GM12878 (cell line): ENCODE measurements around the gene GFI1. TPM values are rescaled to one million over a fixed set of nuclear protein-coding genes. Genes with fewer than 3 reads are reported as not detected.
"Not testable (repeated sequence)": the region's sequence is repeated elsewhere in the genome, so short reads cannot be mapped to it uniquely, and the experiment has no call there.

ENCODE experiments used
- ATAC-seq: fragments of 200-7000 bp; cut with Tn5 transposase; 3 replicates; pipeline ENCODE4 v1.9.1; 2020; ENCODE audit warnings: mild to moderate bottlenecking, moderate library complexity
- BruUV-seq: library from RNA; stranded (reverse); fragments of 400-500 nt; replicated peaks from 2 replicates; lab custom pipeline; 2021; lab: Mats Ljungman, UMichigan
- CTCF ChIA-PET: fragments of 300-600 bp; sonication (Branson Sonifier 250); formaldehyde crosslinking; extraction: SDS; loops from one replicate; lab custom pipeline; 2021; ENCODE audit warnings: inconsistent platforms; lab: Yijun Ruan, JAX
- POLR2A ChIA-PET: fragments of 350-600 bp; formaldehyde crosslinking; extraction: SDS; loops from one replicate; lab custom pipeline; 2021; ENCODE audit warnings: inconsistent platforms; lab: Charles Lee
- RAD21 ChIA-PET: fragments of 300-600 bp; sonication (Branson Sonifier 250); formaldehyde crosslinking; loops from one replicate; lab custom pipeline; 2023; ENCODE audit warnings: antibody characterized with exemption; ENCODE audit not compliant: unreplicated experiment; lab: Charles Lee
- SMC1A ChIA-PET: fragments of 300-600 bp; sonication (Branson Sonifier 250); formaldehyde crosslinking; loops from one replicate; lab custom pipeline; 2023; ENCODE audit not compliant: unreplicated experiment, uncharacterized antibody; lab: Charles Lee
- DNase-seq: peaks from one replicate; pipeline ENCODE4 v3.0.0-alpha.2; 2011; ENCODE audit warnings: low read depth, low spot score
- FAIRE-seq: peaks from 3 replicates; lab custom pipeline; 2011; peaks lifted over from hg19 to GRCh38; lab: Jason Lieb, UNC
- H2AFZ ChIP-seq: 2 replicates; pipeline ENCODE4 v1.6.0; 2011; ENCODE audit warnings: low read depth, low read length, control low read depth; ENCODE audit not compliant: control insufficient read depth
- H3K27ac ChIP-seq: 2 replicates; pipeline ENCODE4 v1.5.1; 2011; ENCODE audit warnings: control low read depth; ENCODE audit not compliant: control insufficient read depth, insufficient read depth
- H3K27me3 ChIP-seq, 2 experiments: replicated peaks in 1 of 2; 2 replicates each; pipeline versions ENCODE4 v1.6.0 to v1.6.1; 2011; ENCODE audit warnings: low read length in 1 of 2; ENCODE audit not compliant: control insufficient read depth in 2 of 2, insufficient read depth in 2 of 2
- H3K36me3 ChIP-seq, 2 experiments: 2 replicates each; pipeline ENCODE4 v1.5.1; 2011; ENCODE audit warnings: low read length in 1 of 2; ENCODE audit not compliant: control insufficient read depth in 2 of 2, insufficient read depth in 2 of 2
- H3K4me1 ChIP-seq: 2 replicates; pipeline ENCODE4 v1.6.1; 2011; ENCODE audit warnings: mild to moderate bottlenecking, low read length, moderate library complexity, mixed read lengths; ENCODE audit not compliant: control insufficient read depth, insufficient read depth
- H3K4me2 ChIP-seq: 2 replicates; pipeline ENCODE4 v1.6.0; 2011; ENCODE audit warnings: control low read depth; ENCODE audit not compliant: control insufficient read depth, insufficient read depth
- H3K4me3 ChIP-seq: fragments of 200-600 bp; sonication (generic); 2 replicates; pipeline ENCODE4 v1.5.1; 2016
- H3K79me2 ChIP-seq: 2 replicates; pipeline ENCODE4 v1.6.0; 2011; ENCODE audit warnings: low read length; ENCODE audit not compliant: control insufficient read depth, insufficient read depth
- H3K9ac ChIP-seq: 2 replicates; pipeline ENCODE4 v1.8.0; 2011; ENCODE audit warnings: low read length, control low read depth, mixed read lengths; ENCODE audit not compliant: control insufficient read depth, insufficient read depth
- H3K9me3 ChIP-seq: replicated peaks from 3 replicates; pipeline ENCODE4 v1.5.1; 2011; ENCODE audit warnings: mild to moderate bottlenecking, low read length; ENCODE audit not compliant: control insufficient read depth, insufficient read depth
- H4K20me1 ChIP-seq: 2 replicates; pipeline ENCODE4 v1.6.0; 2011; ENCODE audit not compliant: control insufficient read depth, insufficient read depth
- CHD4 ChIP-seq: fragments of 200-600 bp; sonication (generic); IDR thresholded peaks from 2 replicates; pipeline ENCODE4 v1.6.1; 2016; ENCODE audit warnings: mild to moderate bottlenecking
- ETV6 ChIP-seq, 2 experiments: fragments of 450-650 bp in 1 of 2; IDR thresholded peaks in 1 of 2; conservative IDR thresholded peaks in 1 of 2; 2 replicates each; pipeline ENCODE4 v1.6.1; 2014; ENCODE audit warnings: antibody characterized with exemption in 1 of 2, borderline replicate concordance in 1 of 2, low read depth in 1 of 2, mild to moderate bottlenecking in 1 of 2, moderate library complexity in 1 of 2
- HDAC2 ChIP-seq: fragments of 200-600 bp; sonication (generic); IDR thresholded peaks from 2 replicates; pipeline ENCODE4 v1.6.1; 2017
- MEF2B ChIP-seq: fragments of 450-650 bp; IDR thresholded peaks from 2 replicates; pipeline ENCODE4 v1.6.1; 2018; ENCODE audit warnings: mild to moderate bottlenecking, moderate library complexity; ENCODE audit not compliant: partially characterized antibody, poor library complexity, severe bottlenecking
- MTA2 ChIP-seq: fragments of 450-650 bp; IDR thresholded peaks from 2 replicates; pipeline ENCODE4 v1.6.1; 2016; ENCODE audit warnings: low read depth, mild to moderate bottlenecking, moderate library complexity
- NFXL1 ChIP-seq: fragments of 450-650 bp; IDR thresholded peaks from 2 replicates; pipeline ENCODE4 v1.6.1; 2017; ENCODE audit warnings: antibody characterized with exemption, mild to moderate bottlenecking, borderline replicate concordance
- NR2F1 ChIP-seq: fragments of 450-650 bp; conservative IDR thresholded peaks from 2 replicates; pipeline ENCODE4 v1.6.1; 2017; ENCODE audit warnings: mild to moderate bottlenecking
- POLR2AphosphoS2 ChIP-seq: IDR thresholded peaks from 2 replicates; pipeline ENCODE4 v1.6.1; 2011; ENCODE audit warnings: low read depth, mild to moderate bottlenecking, low read length, improper control_type of control experiment, moderate library complexity
- TBL1XR1 ChIP-seq: IDR thresholded peaks from 2 replicates; pipeline ENCODE4 v1.6.1; 2012; ENCODE audit warnings: low read depth, low read length, improper control_type of control experiment
- WGBS: methylation state at CpG from one replicate; pipeline ENCODE4 v1.1.6; 2016; ENCODE audit warnings: low lambda C conversion rate; ENCODE audit not compliant: insufficient replicate concordance, insufficient coverage; ENCODE audit errors: missing lambda C conversion rate; 5-methylcytosine and 5-hydroxymethylcytosine counted together
- in situ Hi-C: fragments of 300-500 bp; cut with MboI; formaldehyde crosslinking; loops from 9 replicates; pipeline ENCODE4 v1.14.3; 2018; ENCODE audit warnings: mixed read lengths
- intact Hi-C: fragments of 100-400 bp; cut with micrococcal nuclease; formaldehyde crosslinking; loops from one replicate; pipeline ENCODE4 v1.14.2; 2022; ENCODE audit not compliant: unreplicated experiment
- polyA plus RNA-seq, 11 experiments: library from polyadenylated mRNA; depleted of rRNA in 4 of 11; unstranded in 6 of 11; stranded (reverse) in 5 of 11; fragments of >200 nt; fragmentation: Nextera tagmentation in 4 of 11; fragmentation: Illumina TruSeq in 1 of 11; extraction: Ambion mirVana in 4 of 11; extraction: Trizol in 1 of 11; gene quantifications; 1 replicate in 1 of 11; 2 replicates in 10 of 11; pipeline versions ENCODE4 v1.2.1 to v1.2.3, GENCODE V29; 2011 to 2016; ENCODE audit warnings: inconsistent platforms in 2 of 11, missing spikeins in 2 of 11, low read depth in 1 of 11
- total RNA-seq, 4 experiments: library from RNA; depleted of rRNA in 3 of 4; stranded (reverse); fragments of >200 nt in 3 of 4; fragmentation: Illumina TruSeq in 1 of 4; extraction: Trizol in 1 of 4; gene quantifications; 2 replicates each; pipeline versions ENCODE4 v1.2.1 to v1.2.3, GENCODE V29; 2013 to 2021
- TF ChIP-seq, protein P1 (sequence below): IDR thresholded peaks from 2 replicates; pipeline ENCODE4 v1.6.1; 2011; ENCODE audit warnings: borderline replicate concordance, low read depth, mild to moderate bottlenecking, moderate library complexity, mixed read lengths, low read length; ENCODE audit not compliant: insufficient read depth; ENCODE audit errors: extremely low read length

The GFI1 gene
- total and polyA plus RNA-seq, 10 of the 15 experiments (the other 5 are each of a cell fraction or from before 2014, with no cell fraction given) = 1.8 to 18.3 (median 7.4) TPM

DNA sequence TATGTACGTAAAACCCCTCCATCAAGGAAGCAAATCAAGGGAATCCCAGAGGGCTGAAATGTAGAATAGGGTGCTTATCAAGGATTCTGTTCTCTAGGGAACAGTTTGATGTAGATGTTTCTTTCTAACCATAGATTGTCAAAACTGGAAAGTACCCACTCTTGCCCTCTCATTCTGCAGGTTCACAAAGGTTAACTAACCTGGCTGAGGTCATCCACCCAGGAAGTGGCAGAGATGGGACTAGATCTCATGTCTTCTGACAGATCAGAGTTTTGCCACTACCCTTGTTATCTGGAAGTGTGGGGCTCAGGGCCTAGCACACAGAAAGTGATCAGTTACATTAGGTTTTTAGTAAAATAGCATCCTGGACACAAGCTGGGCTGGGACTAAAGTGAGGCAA is 47.4 kb downstream of the GFI1 start:
- ChIA-PET RAD21 (interaction anchor here (1.0 to 1.5 kb wide), 2 partner anchors 13 to 40 kb away, joined by 3 read pairs; no protein-coding TSS in a partner anchor), CTCF (interaction anchor here (0.7 to 0.8 kb wide), 2 partner anchors 74 to 158 kb away, joined by 3 read pairs; no protein-coding TSS in a partner anchor), POLR2A (no interaction called here), SMC1A (interaction anchor here (1.6 to 1.7 kb wide), 2 partner anchors 8 to 22 kb away, joined by 3 to 4 read pairs; no protein-coding TSS in a partner anchor)
- H3K9me3 ChIP-seq = no peaks in the 10 kb centered on the region
- no peaks in the 10 kb centered on the region for H4K20me1 ChIP-seq
- no peak overlapping the region for H3K4me2 ChIP-seq
- 0% methylated on average over 1 of the region's 1 CpG for WGBS
- H2AFZ ChIP-seq = no peak overlapping the region; the same call in 1 of the 2 replicates
- intact Hi-C loops = no loop called here
- TF ChIP-seq MTA2 (peak; percentile 24; the same call in 1 of the 2 replicates), NFXL1 (no peak), TBL1XR1 (no peak), NR2F1 (peak; percentile 73), HDAC2 (no peak), ETV6 (conservative IDR thresholded peaks at IDR 0.05 in 1 of 2, IDR thresholded peaks at IDR 0.05 in 1 of 2; ENCODE audit: borderline replicate concordance in 1 of 2, low read depth in 1 of 2) (no peak), POLR2AphosphoS2 (no peak), MEF2B (no peak), CHD4 (no peak)
- TF ChIP-seq, protein P1, sequence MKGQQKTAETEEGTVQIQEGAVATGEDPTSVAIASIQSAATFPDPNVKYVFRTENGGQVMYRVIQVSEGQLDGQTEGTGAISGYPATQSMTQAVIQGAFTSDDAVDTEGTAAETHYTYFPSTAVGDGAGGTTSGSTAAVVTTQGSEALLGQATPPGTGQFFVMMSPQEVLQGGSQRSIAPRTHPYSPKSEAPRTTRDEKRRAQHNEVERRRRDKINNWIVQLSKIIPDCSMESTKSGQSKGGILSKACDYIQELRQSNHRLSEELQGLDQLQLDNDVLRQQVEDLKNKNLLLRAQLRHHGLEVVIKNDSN = no peak
- in situ Hi-C loops = no loop called here
- no peaks in the 10 kb centered on the region for H3K4me1 ChIP-seq
- ATAC-seq (peak; percentile 73), FAIRE-seq (no peak), DNase-seq (peak; percentile 13)
- H3K27ac ChIP-seq = no peak overlapping the region
- no peak overlapping the region for H3K4me3 ChIP-seq
- H3K79me2 ChIP-seq = no peaks in the 10 kb centered on the region
- no peaks in the 10 kb centered on the region for H3K36me3 ChIP-seq
- H3K27me3 ChIP-seq = no peaks in the 10 kb centered on the region
- BruUV-seq = no TSS peak
- no peak overlapping the region for H3K9ac ChIP-seq

DNA sequence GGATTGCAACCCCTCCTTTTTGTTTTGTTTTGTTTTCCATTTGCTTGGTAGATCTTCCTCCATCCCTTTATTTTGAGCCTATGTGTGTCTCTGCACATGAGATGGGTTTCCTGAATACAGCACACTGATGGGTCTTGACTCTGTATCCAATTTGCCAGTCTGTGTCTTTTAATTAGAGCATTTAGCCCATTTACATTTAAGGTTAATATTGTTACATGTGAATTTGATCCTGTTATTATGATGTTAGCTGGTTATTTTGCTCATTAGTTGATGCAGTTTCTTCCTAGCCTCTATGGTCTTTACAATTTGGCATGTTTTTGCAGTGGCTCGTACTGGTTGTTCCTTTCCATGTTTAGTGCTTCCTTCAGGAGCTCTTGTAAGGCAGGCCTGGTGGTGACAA is 52.2 kb downstream of the GFI1 start:
- H3K27me3 ChIP-seq, SMC1A ChIA-PET, H3K9ac ChIP-seq, H3K4me1 ChIP-seq, BruUV-seq, in situ Hi-C loops, H2AFZ ChIP-seq, RAD21 ChIA-PET, intact Hi-C loops, H4K20me1 ChIP-seq, CTCF ChIA-PET, POLR2A ChIA-PET, H3K36me3 ChIP-seq, H3K4me3 ChIP-seq, DNase-seq, H3K9me3 ChIP-seq, ATAC-seq, H3K79me2 ChIP-seq, FAIRE-seq, H3K4me2 ChIP-seq, H3K27ac ChIP-seq: not testable (repeated sequence)
- WGBS = 14% methylated on average over 1 of the region's 1 CpG
